ENCODE data around the gene C9.

Gene C9

GRCh38 chr5:39384271-39384670 is 20.0 kb upstream of the C9 start:
- no peak for TF ChIP-seq YY1 (IDR thresholded peaks at IDR 0.05; ENCODE audit: insufficient read depth, insufficient read length)
- no peak for TF ChIP-seq ZNF274 (IDR thresholded peaks at IDR 0.05; ENCODE audit: low read depth, low read length)
- no peak for TF ChIP-seq SUZ12 (IDR thresholded peaks at IDR 0.05; ENCODE audit: extremely low read depth, insufficient read depth, insufficient read length)
- Histone ChIP-seq H3K27me3 (ENCODE audit: insufficient read depth, insufficient read length) (no peaks in the 10 kb centered on the region), H3K4me1 (ENCODE audit: insufficient read depth, insufficient read length) (no peaks in the 10 kb centered on the region), H3K36me3 (ENCODE audit: insufficient read depth, insufficient read length, low read length) (peaks cover 30% of the 10 kb centered on the region), H3K4me3 (ENCODE audit: insufficient read length, low read depth) (no peak overlapping the region), H3K9ac (ENCODE audit: insufficient read length, low read depth) (no peak overlapping the region), H3K9me3 (ENCODE audit: insufficient read depth, low read length) (no peaks in the 10 kb centered on the region)
- no peak for DNase-seq (ENCODE audit: low read depth, low spot score)

DNA sequence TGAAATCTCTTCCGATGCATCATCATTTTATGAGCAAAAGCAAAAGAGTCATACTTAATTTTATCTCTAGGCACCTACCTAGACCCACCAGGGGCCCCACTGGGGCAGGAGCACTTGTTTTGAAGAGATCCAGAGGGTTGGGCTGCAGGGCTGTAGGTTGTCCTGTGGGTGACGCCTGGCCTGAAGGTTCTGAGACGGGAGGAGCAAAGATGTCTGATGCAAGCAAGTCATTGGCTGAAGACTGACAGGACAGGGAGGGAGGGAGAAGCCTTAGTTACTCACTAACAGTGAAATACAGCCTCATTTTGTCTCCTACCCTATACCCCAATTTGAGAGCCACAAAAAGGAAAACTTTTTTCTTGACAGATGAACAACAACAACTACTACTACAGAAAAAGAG is 17.1 kb upstream of the C9 start:
- no peak overlapping the region for H3K9ac ChIP-seq (ENCODE audit: insufficient read length, low read depth)
- DNase-seq (ENCODE audit: low read depth, low spot score), result no peak
- H3K9me3 ChIP-seq (ENCODE audit: insufficient read depth, low read length), result no peaks in the 10 kb centered on the region
- no peaks in the 10 kb centered on the region for H3K27me3 ChIP-seq (ENCODE audit: insufficient read depth, insufficient read length)
- no peak overlapping the region for H3K4me3 ChIP-seq (ENCODE audit: insufficient read length, low read depth)
- TF ChIP-seq ZNF274 (IDR thresholded peaks at IDR 0.05; ENCODE audit: low read depth, low read length), result no peak
- no peak for TF ChIP-seq YY1 (IDR thresholded peaks at IDR 0.05; ENCODE audit: insufficient read depth, insufficient read length)
- no peak for TF ChIP-seq SUZ12 (IDR thresholded peaks at IDR 0.05; ENCODE audit: extremely low read depth, insufficient read depth, insufficient read length)
- no peaks in the 10 kb centered on the region for H3K4me1 ChIP-seq (ENCODE audit: insufficient read depth, insufficient read length)
- H3K36me3 ChIP-seq (ENCODE audit: insufficient read depth, insufficient read length, low read length), result peaks cover 28% of the 10 kb centered on the region

DNA sequence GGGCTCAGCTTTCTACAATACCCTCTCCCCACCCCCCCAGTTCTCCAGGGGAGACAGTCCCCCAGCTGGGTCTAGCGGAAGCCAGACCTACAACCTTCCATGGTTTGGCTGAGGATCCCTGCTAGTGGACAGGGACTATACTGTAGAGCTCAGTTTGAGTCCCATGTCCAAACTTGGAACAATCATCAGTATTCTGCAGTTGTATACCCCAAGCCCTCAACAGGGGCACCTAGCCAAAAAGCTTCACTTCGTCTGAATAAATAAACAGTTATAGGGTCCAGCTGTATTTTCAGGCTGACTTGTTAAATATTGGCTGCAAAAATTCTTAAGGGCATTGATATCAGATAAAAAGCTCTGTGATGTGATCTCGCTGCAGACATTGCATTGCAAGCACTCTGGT is 15.4 kb upstream of the C9 start:
- H3K9me3 ChIP-seq (ENCODE audit: insufficient read depth, low read length), result no peaks in the 10 kb centered on the region
- no peaks in the 10 kb centered on the region for H3K4me1 ChIP-seq (ENCODE audit: insufficient read depth, insufficient read length)
- H3K9ac ChIP-seq (ENCODE audit: insufficient read length, low read depth), result no peak overlapping the region
- DNase-seq (ENCODE audit: low read depth, low spot score), result no peak
- no peak overlapping the region for H3K4me3 ChIP-seq (ENCODE audit: insufficient read length, low read depth)
- no peaks in the 10 kb centered on the region for H3K27me3 ChIP-seq (ENCODE audit: insufficient read depth, insufficient read length)
- H3K36me3 ChIP-seq (ENCODE audit: insufficient read depth, insufficient read length, low read length), result peaks cover 29% of the 10 kb centered on the region
- TF ChIP-seq YY1 (IDR thresholded peaks at IDR 0.05; ENCODE audit: insufficient read depth, insufficient read length) (no peak), SUZ12 (IDR thresholded peaks at IDR 0.05; ENCODE audit: extremely low read depth, insufficient read depth, insufficient read length) (no peak), ZNF274 (IDR thresholded peaks at IDR 0.05; ENCODE audit: low read depth, low read length) (no peak)

DNA sequence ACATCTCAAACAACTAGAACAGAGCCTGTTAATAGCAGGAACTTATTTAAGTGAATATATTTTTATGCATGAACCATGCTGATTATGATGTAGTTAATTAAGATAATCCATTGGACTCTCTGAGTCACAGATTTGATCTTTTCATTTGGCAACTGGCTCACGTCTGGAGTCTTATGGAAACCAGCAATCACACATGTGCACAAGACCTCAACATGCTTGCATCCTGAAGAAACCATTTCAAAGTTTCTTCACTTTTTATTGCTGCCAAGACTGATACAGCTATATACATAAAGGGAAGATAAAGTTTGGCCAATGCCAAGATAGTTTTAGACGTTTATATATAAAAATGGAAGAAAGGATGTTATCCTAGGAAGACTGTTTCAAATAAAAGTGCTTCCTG is 13.3 kb upstream of the C9 start:
- Histone ChIP-seq H3K9me3 (ENCODE audit: insufficient read depth, low read length) (no peaks in the 10 kb centered on the region), H3K36me3 (ENCODE audit: insufficient read depth, insufficient read length, low read length) (peaks cover 27% of the 10 kb centered on the region), H3K4me1 (ENCODE audit: insufficient read depth, insufficient read length) (no peaks in the 10 kb centered on the region), H3K4me3 (ENCODE audit: insufficient read length, low read depth) (no peak overlapping the region), H3K27me3 (ENCODE audit: insufficient read depth, insufficient read length) (no peaks in the 10 kb centered on the region), H3K9ac (ENCODE audit: insufficient read length, low read depth) (no peak overlapping the region)
- TF ChIP-seq ZNF274 (IDR thresholded peaks at IDR 0.05; ENCODE audit: low read depth, low read length) (no peak), SUZ12 (IDR thresholded peaks at IDR 0.05; ENCODE audit: extremely low read depth, insufficient read depth, insufficient read length) (no peak), YY1 (IDR thresholded peaks at IDR 0.05; ENCODE audit: insufficient read depth, insufficient read length) (no peak)
- DNase-seq (ENCODE audit: low read depth, low spot score), result no peak

DNA sequence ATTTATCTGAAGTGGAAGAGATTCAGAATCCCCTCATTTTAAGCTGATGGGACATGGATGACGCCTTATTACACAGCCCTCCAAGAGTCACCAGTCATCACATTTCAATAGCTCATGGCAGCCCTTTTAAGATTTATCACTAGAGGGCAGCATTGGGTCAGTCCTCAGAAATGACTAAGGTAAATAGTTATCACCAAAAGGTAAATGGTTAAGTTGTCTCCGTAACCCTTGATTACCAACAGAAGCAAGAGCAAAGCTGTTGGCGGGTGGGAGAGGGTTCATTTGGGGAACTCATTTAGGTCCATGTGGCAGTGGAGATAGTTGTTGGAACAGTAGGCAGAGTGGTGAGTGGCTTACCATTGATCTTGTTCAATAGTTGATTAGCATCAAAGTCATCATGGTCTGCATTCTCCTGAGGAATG is 12.0 kb upstream of the C9 start:
- DNase-seq (ENCODE audit: low read depth, low spot score), result peak; percentile 40
- TF ChIP-seq SUZ12 (IDR thresholded peaks at IDR 0.05; ENCODE audit: extremely low read depth, insufficient read depth, insufficient read length), result no peak
- TF ChIP-seq YY1 (IDR thresholded peaks at IDR 0.05; ENCODE audit: insufficient read depth, insufficient read length), result no peak
- TF ChIP-seq ZNF274 (IDR thresholded peaks at IDR 0.05; ENCODE audit: low read depth, low read length), result no peak

DNA sequence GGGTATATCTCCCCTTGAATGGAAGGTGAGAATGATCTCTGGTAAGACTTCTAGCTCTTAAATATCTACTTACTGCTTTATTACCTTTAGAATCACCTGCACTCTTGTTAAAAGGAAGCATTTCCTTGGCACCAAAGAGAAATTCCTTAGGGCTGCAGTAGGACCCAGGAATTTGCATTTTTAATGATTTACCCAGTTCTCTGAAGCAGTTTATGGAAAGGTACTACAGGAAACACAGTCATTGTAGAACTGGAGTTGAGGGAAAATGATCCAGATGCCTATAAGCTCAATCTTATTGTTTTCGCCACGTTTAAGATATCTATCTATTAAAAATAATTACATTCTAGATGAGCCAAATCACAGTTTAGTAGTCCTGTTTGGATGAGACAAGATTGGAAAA is 9.5 kb upstream of the C9 start:
- peaks cover 18% of the 10 kb centered on the region for H3K36me3 ChIP-seq (ENCODE audit: insufficient read depth, insufficient read length, low read length)
- DNase-seq (ENCODE audit: low read depth, low spot score), result no peak
- no peaks in the 10 kb centered on the region for H3K9me3 ChIP-seq (ENCODE audit: insufficient read depth, low read length)
- no peaks in the 10 kb centered on the region for H3K4me1 ChIP-seq (ENCODE audit: insufficient read depth, insufficient read length)
- TF ChIP-seq SUZ12 (IDR thresholded peaks at IDR 0.05; ENCODE audit: extremely low read depth, insufficient read depth, insufficient read length) (no peak), ZNF274 (IDR thresholded peaks at IDR 0.05; ENCODE audit: low read depth, low read length) (no peak), YY1 (IDR thresholded peaks at IDR 0.05; ENCODE audit: insufficient read depth, insufficient read length) (no peak)
- no peaks in the 10 kb centered on the region for H3K27me3 ChIP-seq (ENCODE audit: insufficient read depth, insufficient read length)
- H3K4me3 ChIP-seq (ENCODE audit: insufficient read length, low read depth), result no peak overlapping the region
- no peak overlapping the region for H3K9ac ChIP-seq (ENCODE audit: insufficient read length, low read depth)

More for the DNA sequence above, 12.0 kb upstream of the C9 start:
- H3K9ac ChIP-seq (ENCODE audit: insufficient read length, low read depth), result no peak overlapping the region
- H3K4me3 ChIP-seq (ENCODE audit: insufficient read length, low read depth), result no peak overlapping the region
- peaks cover 24% of the 10 kb centered on the region for H3K36me3 ChIP-seq (ENCODE audit: insufficient read depth, insufficient read length, low read length)
- H3K9me3 ChIP-seq (ENCODE audit: insufficient read depth, low read length), result no peaks in the 10 kb centered on the region
- no peaks in the 10 kb centered on the region for H3K27me3 ChIP-seq (ENCODE audit: insufficient read depth, insufficient read length)
- H3K4me1 ChIP-seq (ENCODE audit: insufficient read depth, insufficient read length), result no peaks in the 10 kb centered on the region

GRCh38 chr5:39371367-39371635 is 7.0 kb upstream of the C9 start:
- Histone ChIP-seq H3K36me3 (ENCODE audit: insufficient read depth, insufficient read length, low read length) (peaks cover 11% of the 10 kb centered on the region), H3K9ac (ENCODE audit: insufficient read length, low read depth) (no peak overlapping the region), H3K27me3 (ENCODE audit: insufficient read depth, insufficient read length) (no peaks in the 10 kb centered on the region), H3K4me3 (ENCODE audit: insufficient read length, low read depth) (no peak overlapping the region), H3K4me1 (ENCODE audit: insufficient read depth, insufficient read length) (no peaks in the 10 kb centered on the region), H3K9me3 (ENCODE audit: insufficient read depth, low read length) (no peaks in the 10 kb centered on the region)
- no peak for TF ChIP-seq ZNF274 (IDR thresholded peaks at IDR 0.05; ENCODE audit: low read depth, low read length)
- DNase-seq (ENCODE audit: low read depth, low spot score), result no peak
